Fibroblast of lung (primary cell): ENCODE results near the gene UQCRQ. TPM values are rescaled to one million over a fixed set of nuclear protein-coding genes. Genes with fewer than 3 reads are reported as not detected.

Source experiments
- DNase-seq, 2 donors: peaks; one replicate each; pipeline versions ENCODE4 v3.0.0 to v3.0.0-alpha.2; 2010; ENCODE audit warnings: low read depth in 2 of 2
- H2AFZ ChIP-seq: 2 replicates; pipeline ENCODE4 v1.5.1; 2012; ENCODE audit warnings: low read length, control low read depth, inconsistent platforms
- H3K27ac ChIP-seq: 2 replicates; pipeline ENCODE4 v1.5.1; 2011; ENCODE audit warnings: low read length, control low read depth; ENCODE audit not compliant: insufficient read depth
- H3K27me3 ChIP-seq: 2 replicates; pipeline ENCODE4 v1.5.1; 2011; ENCODE audit warnings: mild to moderate bottlenecking, low read length; ENCODE audit not compliant: control insufficient read depth, insufficient read depth
- H3K36me3 ChIP-seq: 2 replicates; pipeline ENCODE4 v1.5.1; 2011; ENCODE audit warnings: low read length; ENCODE audit not compliant: control insufficient read depth, insufficient read depth
- H3K4me1 ChIP-seq: 2 replicates; pipeline ENCODE4 v1.5.1; 2011; ENCODE audit warnings: low read length; ENCODE audit not compliant: control insufficient read depth, insufficient read depth; ENCODE audit errors: extremely low read depth
- H3K4me2 ChIP-seq: 2 replicates; pipeline ENCODE4 v1.5.1; 2011; ENCODE audit warnings: low read length, control low read depth; ENCODE audit not compliant: insufficient read depth; ENCODE audit errors: extremely low read depth
- H3K4me3 ChIP-seq, 4 experiments: fragments of 200-600 bp in 1 of 4; sonication (generic) in 1 of 4; replicated peaks in 1 of 4; 2 replicates each; pipeline ENCODE4 v1.5.1; 2011 to 2016; ENCODE audit warnings: low read length in 4 of 4, low read depth in 3 of 4, mild to moderate bottlenecking in 3 of 4, control low read depth in 2 of 4, inconsistent platforms in 1 of 4, mixed read lengths in 1 of 4; ENCODE audit not compliant: insufficient read depth in 1 of 4; ENCODE audit errors: control extremely low read depth in 1 of 4
- H3K79me2 ChIP-seq: 2 replicates; pipeline ENCODE4 v1.5.1; 2012; ENCODE audit warnings: mild to moderate bottlenecking, low read length, inconsistent platforms; ENCODE audit not compliant: control insufficient read depth, insufficient read depth
- H3K9ac ChIP-seq: 2 replicates; pipeline ENCODE4 v1.5.1; 2011; ENCODE audit warnings: mild to moderate bottlenecking, low read length, control low read depth; ENCODE audit not compliant: insufficient read depth
- H3K9me3 ChIP-seq: 2 replicates; pipeline ENCODE4 v1.5.1; 2012; ENCODE audit warnings: low read depth, low read length; ENCODE audit not compliant: control insufficient read depth, insufficient read depth
- H4K20me1 ChIP-seq: 2 replicates; pipeline ENCODE4 v1.5.1; 2011; ENCODE audit warnings: low read length; ENCODE audit not compliant: control insufficient read depth, insufficient read depth; ENCODE audit errors: extremely low read depth
- CTCF ChIP-seq, 2 donors: IDR thresholded peaks in 1 of 2; conservative IDR thresholded peaks in 1 of 2; 1 replicate in 1 of 2; 2 replicates in 1 of 2; pipeline ENCODE4 v1.5.1; 2011 to 2012; ENCODE audit warnings: low read length in 2 of 2, control low read depth in 1 of 2, inconsistent platforms in 1 of 2, low read depth in 1 of 2, mild to moderate bottlenecking in 1 of 2
- EZH2 ChIP-seq: IDR thresholded peaks from 2 replicates; pipeline ENCODE4 v1.5.1; 2012; ENCODE audit warnings: low read length, control low read depth, mild to moderate bottlenecking; ENCODE audit errors: missing control alignments
- polyA plus RNA-seq, 2 donors: library from polyadenylated mRNA; depleted of rRNA in 1 of 2; stranded (reverse) in 1 of 2; unstranded in 1 of 2; fragments of >200 nt; gene quantifications; 2 replicates each; pipeline ENCODE4 v1.2.1, GENCODE V29; 2011 to 2012; ENCODE audit warnings: missing spikeins in 1 of 2
- total RNA-seq: library from RNA; depleted of rRNA; stranded (reverse); fragments of >200 nt; gene quantifications from 2 replicates; pipeline ENCODE4 v1.2.1, GENCODE V29; 2014

UQCRQ gene
- total and polyA plus RNA-seq, 2 donors (not counting 1 experiment from before 2014, with no cell fraction given): 112 to 157 TPM

- TF ChIP-seq CTCF (conservative IDR thresholded peaks at IDR 0.05 in 1 of 2, IDR thresholded peaks at IDR 0.05 in 1 of 2; ENCODE audit: low read depth in 1 of 2, low read length in 2 of 2): no peak
- TF ChIP-seq EZH2: no peak
- H3K9me3 ChIP-seq: no peaks in the 10 kb centered on the region
- H3K36me3 ChIP-seq: peaks cover 8% of the 10 kb centered on the region
- no peak overlapping the region for H3K4me3 ChIP-seq
- no peaks in the 10 kb centered on the region for H3K4me1 ChIP-seq
- no peak overlapping the region for H3K4me2 ChIP-seq
- H3K79me2 ChIP-seq: peaks cover 12% of the 10 kb centered on the region
- H2AFZ ChIP-seq: no peak overlapping the region
- DNase-seq: no peak
- no peak overlapping the region for H3K27ac ChIP-seq
- no peak overlapping the region for H3K9ac ChIP-seq
- H4K20me1 ChIP-seq: no peaks in the 10 kb centered on the region
- no peaks in the 10 kb centered on the region for H3K27me3 ChIP-seq
These were observed 35.3 kb downstream of the UQCRQ start for GRCh38 chr5:132901730-132902129.

- H3K27me3 ChIP-seq: no peaks in the 10 kb centered on the region
- H3K9me3 ChIP-seq: no peaks in the 10 kb centered on the region
- no peaks in the 10 kb centered on the region for H3K4me1 ChIP-seq
- no peak overlapping the region for H3K4me2 ChIP-seq
- no peaks in the 10 kb centered on the region for H4K20me1 ChIP-seq
- peaks cover 1% of the 10 kb centered on the region for H3K36me3 ChIP-seq
- DNase-seq: peak in 1 of 2 donors; percentile 77
- H3K79me2 ChIP-seq: peaks cover 25% of the 10 kb centered on the region
- no peak overlapping the region for H3K4me3 ChIP-seq
- no peak overlapping the region for H3K27ac ChIP-seq
- no peak overlapping the region for H2AFZ ChIP-seq
- no peak overlapping the region for H3K9ac ChIP-seq
- no peak for TF ChIP-seq CTCF (conservative IDR thresholded peaks at IDR 0.05 in 1 of 2, IDR thresholded peaks at IDR 0.05 in 1 of 2; ENCODE audit: low read depth in 1 of 2, low read length in 2 of 2)
- no peak for TF ChIP-seq EZH2
These were observed 39.5 kb downstream of the UQCRQ start for GRCh38 chr5:132905938-132906337.

DNA sequence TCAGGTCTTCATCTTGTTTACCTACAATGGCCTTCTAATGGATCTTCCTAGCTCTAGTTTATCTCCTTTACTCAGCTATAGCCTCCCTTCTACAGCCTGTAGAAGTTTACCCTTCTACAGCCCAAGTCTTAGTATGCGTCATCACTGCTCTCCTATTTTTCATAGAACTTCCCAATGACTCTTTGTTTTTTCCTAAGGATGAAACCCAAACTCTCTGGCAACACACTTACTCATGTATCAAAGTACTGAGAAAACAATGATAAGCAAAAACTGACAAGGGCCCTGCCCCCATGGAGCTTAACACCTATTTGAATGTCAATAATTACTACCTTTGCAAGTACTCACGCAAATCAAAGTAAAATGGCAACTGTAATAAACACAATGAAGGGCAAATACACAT, 40.7 kb downstream of the UQCRQ start:
- no peak for DNase-seq
- TF ChIP-seq CTCF (conservative IDR thresholded peaks at IDR 0.05 in 1 of 2, IDR thresholded peaks at IDR 0.05 in 1 of 2; ENCODE audit: low read depth in 1 of 2, low read length in 2 of 2) (no peak), EZH2 (no peak)
- Histone ChIP-seq H3K9me3 (no peaks in the 10 kb centered on the region), H4K20me1 (no peaks in the 10 kb centered on the region), H3K4me3 (no peak overlapping the region), H3K4me1 (no peaks in the 10 kb centered on the region), H3K27me3 (no peaks in the 10 kb centered on the region), H3K36me3 (no peaks in the 10 kb centered on the region), H3K4me2 (no peak overlapping the region), H3K27ac (no peak overlapping the region), H2AFZ (no peak overlapping the region), H3K79me2 (peaks cover 25% of the 10 kb centered on the region), H3K9ac (no peak overlapping the region)
